ENCODE measurements around the gene TSPEAR.
"Not testable (repeated sequence)": the region's sequence is repeated elsewhere in the genome, so short reads cannot be mapped to it uniquely, and the experiment has no call there.

Gene TSPEAR

GRCh38 chr21:44687671-44688070 lies 23.7 kb downstream of the TSPEAR start:
- no peaks in the 10 kb centered on the region for H3K36me3 ChIP-seq
- H3K27me3 ChIP-seq = peaks cover 61% of the 10 kb centered on the region
- no peak overlapping the region for H3K4me3 ChIP-seq (ENCODE audit: low read depth, low read length)
- H3K9me3 ChIP-seq = no peaks in the 10 kb centered on the region
- no peak for TF ChIP-seq CTCF (IDR thresholded peaks at IDR 0.05; ENCODE audit: low read depth, low read length)
- no peak for DNase-seq
- H3K4me1 ChIP-seq = no peaks in the 10 kb centered on the region

GRCh38 chr21:44686843-44687561 lies 24.4 kb downstream of the TSPEAR start:
- Histone ChIP-seq H3K36me3 (no peaks in the 10 kb centered on the region), H3K9me3 (no peaks in the 10 kb centered on the region), H3K4me3 (ENCODE audit: low read depth, low read length) (no peak overlapping the region), H3K4me1 (no peaks in the 10 kb centered on the region), H3K27me3 (peaks cover 68% of the 10 kb centered on the region)
- DNase-seq = no peak
- TF ChIP-seq CTCF (IDR thresholded peaks at IDR 0.05; ENCODE audit: low read depth, low read length) = no peak

GRCh38 chr21:44686000-44686781 lies 25.2 kb downstream of the TSPEAR start:
- Histone ChIP-seq H3K9me3 (no peaks in the 10 kb centered on the region), H3K27me3 (peaks cover 70% of the 10 kb centered on the region), H3K4me1 (no peaks in the 10 kb centered on the region), H3K4me3 (ENCODE audit: low read depth, low read length) (no peak overlapping the region), H3K36me3 (no peaks in the 10 kb centered on the region)
- no peak for DNase-seq
- no peak for TF ChIP-seq CTCF (IDR thresholded peaks at IDR 0.05; ENCODE audit: low read depth, low read length)

GRCh38 chr21:44685050-44685449 lies 26.3 kb downstream of the TSPEAR start:
- H3K9me3 ChIP-seq; DNase-seq; H3K36me3 ChIP-seq; H3K4me1 ChIP-seq; H3K4me3 ChIP-seq (ENCODE audit: low read depth, low read length): not testable (repeated sequence)
- H3K27me3 ChIP-seq = peaks cover 68% of the 10 kb centered on the region

- no peak for TF ChIP-seq CTCF (IDR thresholded peaks at IDR 0.05; ENCODE audit: low read depth, low read length)
Measured at GRCh38 chr21:44684483-44684882, 26.9 kb downstream of the TSPEAR start.

GRCh38 chr21:44684077-44684476 lies 27.3 kb downstream of the TSPEAR start:
- Histone ChIP-seq H3K4me1 (no peaks in the 10 kb centered on the region), H3K36me3 (no peaks in the 10 kb centered on the region), H3K4me3 (ENCODE audit: low read depth, low read length) (no peak overlapping the region), H3K9me3 (no peaks in the 10 kb centered on the region), H3K27me3 (peaks cover 66% of the 10 kb centered on the region)
- no peak for DNase-seq
- no peak for TF ChIP-seq CTCF (IDR thresholded peaks at IDR 0.05; ENCODE audit: low read depth, low read length)

More at GRCh38 chr21:44684483-44684882, 26.9 kb downstream of the TSPEAR start:
- H3K27me3 ChIP-seq = peaks cover 65% of the 10 kb centered on the region
- no peaks in the 10 kb centered on the region for H3K4me1 ChIP-seq
- no peaks in the 10 kb centered on the region for H3K36me3 ChIP-seq
- no peak for DNase-seq
- no peak overlapping the region for H3K4me3 ChIP-seq (ENCODE audit: low read depth, low read length)
- no peaks in the 10 kb centered on the region for H3K9me3 ChIP-seq
